GM12875 (cell line): ENCODE data around the gene NXF1.
A peak's percentile ranks its signal among the peaks of the same experiment; 100 is the strongest.
"Not testable (repeated sequence)": the region's sequence is repeated elsewhere in the genome, so short reads cannot be mapped to it uniquely, and the experiment has no call there.

Source experiments
- H3K4me3 ChIP-seq: one replicate; pipeline ENCODE4 v1.5.1; 2011; ENCODE audit warnings: low read depth, low read length, control low read depth
- TF ChIP-seq, protein P1 (sequence below): IDR thresholded peaks from 2 replicates; pipeline ENCODE4 v1.5.1; 2011; ENCODE audit warnings: low read depth, mild to moderate bottlenecking, control low read depth, inconsistent platforms, low read length, moderate library complexity, borderline replicate concordance; ENCODE audit not compliant: insufficient read depth

NXF1 gene

DNA sequence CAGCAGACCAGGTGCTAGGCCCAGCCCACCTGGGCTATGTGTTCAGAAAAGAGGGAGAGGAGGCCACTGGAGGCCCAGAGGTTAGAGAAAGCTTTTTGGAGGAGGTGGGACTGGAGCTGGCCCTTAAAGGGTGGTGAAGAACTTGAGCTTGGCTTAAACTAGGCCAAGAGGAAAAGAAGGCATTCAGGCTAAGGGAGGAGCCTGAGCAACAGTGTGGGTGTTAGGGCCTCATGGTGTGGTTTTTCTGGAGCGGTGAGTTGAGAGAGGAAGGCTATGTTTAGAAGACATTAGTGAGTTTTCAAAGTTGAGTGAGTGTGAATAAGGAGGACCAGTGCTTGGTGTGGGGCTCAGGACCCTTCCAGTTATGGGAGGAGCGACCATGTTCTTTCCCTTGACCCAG lies 27.9 kb downstream of the NXF1 start:
- TF ChIP-seq, protein P1, sequence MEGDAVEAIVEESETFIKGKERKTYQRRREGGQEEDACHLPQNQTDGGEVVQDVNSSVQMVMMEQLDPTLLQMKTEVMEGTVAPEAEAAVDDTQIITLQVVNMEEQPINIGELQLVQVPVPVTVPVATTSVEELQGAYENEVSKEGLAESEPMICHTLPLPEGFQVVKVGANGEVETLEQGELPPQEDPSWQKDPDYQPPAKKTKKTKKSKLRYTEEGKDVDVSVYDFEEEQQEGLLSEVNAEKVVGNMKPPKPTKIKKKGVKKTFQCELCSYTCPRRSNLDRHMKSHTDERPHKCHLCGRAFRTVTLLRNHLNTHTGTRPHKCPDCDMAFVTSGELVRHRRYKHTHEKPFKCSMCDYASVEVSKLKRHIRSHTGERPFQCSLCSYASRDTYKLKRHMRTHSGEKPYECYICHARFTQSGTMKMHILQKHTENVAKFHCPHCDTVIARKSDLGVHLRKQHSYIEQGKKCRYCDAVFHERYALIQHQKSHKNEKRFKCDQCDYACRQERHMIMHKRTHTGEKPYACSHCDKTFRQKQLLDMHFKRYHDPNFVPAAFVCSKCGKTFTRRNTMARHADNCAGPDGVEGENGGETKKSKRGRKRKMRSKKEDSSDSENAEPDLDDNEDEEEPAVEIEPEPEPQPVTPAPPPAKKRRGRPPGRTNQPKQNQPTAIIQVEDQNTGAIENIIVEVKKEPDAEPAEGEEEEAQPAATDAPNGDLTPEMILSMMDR, result no peak
- no peak overlapping the region for H3K4me3 ChIP-seq

DNA sequence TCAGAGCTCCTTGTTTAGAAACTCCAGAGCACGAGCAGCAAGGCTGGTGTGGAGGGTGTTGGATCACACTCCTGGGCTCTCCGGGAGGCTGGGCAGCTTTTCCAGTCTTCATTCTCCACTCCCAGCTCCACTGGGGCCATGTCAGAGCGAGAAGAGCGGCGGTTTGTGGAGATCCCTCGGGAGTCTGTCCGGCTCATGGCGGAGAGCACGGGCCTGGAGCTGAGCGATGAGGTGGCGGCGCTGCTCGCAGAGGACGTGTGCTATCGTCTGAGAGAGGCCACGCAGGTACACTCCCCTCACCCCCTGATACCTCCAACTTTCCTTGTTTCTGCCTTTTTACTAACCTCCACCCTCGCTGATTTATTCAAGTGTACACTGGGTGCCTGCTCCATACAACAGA lies 29.6 kb downstream of the NXF1 start:
- no peak overlapping the region for H3K4me3 ChIP-seq
- TF ChIP-seq, protein P1, result no peak

DNA sequence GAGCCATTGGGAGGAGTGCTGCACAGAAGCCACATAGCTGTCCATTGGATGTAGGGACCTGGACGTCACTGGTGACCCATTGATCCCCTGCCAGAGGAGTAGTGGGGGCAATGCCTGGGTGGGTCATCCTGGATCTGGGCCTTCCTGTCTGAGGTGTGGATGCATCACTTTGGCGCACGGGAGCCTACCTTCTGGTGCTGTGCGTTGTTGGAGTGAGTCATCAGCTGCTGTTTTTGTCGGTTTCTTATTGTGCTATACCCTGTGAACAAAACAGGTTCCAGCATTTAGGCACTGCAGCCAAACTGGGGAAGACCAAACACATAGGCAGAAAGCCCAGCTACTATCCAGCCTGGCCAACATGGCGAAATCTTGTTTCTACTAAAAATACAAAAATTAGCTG lies 30.8 kb downstream of the NXF1 start:
- TF ChIP-seq, protein P1, result no peak
- no peak overlapping the region for H3K4me3 ChIP-seq

DNA sequence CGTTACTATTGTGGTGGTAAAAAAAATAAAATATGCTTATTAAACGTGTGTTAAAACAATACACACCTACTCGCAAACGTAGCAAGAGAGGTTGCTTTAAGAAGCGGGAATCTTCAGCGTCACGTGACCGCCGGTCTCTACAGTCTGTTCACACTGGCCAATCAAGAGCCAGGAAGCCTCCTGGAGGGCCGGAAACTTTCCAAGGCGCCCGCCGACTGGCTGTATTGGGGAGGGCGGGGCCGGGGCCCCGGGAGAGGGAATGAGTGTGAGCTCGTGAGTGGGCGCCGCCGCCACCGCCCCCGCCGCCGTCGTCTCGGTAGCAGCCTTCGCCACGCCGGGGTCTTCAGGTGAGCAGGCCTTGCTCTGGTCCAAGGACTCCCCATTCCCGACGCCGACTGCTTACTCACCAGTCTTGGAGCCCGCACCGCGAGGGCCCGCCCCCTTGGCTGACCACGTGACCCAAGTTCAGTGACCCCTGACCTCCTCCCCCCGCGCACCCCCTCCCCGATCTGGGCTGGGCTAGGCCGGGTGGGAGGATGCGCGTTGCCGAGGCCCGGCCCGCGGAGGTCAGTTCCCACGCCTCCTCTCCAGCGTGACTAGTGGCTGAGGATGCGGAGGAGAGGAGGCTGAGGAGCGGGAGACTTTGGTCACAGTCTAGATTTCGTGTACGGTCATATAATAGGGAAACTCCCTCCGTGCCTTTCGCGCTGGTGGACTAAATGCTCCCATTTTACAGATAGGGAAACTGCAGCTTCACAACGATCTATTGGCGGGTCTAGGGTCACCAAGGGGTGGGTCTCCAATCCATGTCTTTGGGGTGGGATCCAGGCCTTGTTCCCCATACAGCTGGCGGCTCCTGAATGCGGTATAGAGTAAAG lies 33.9 kb downstream of the NXF1 start, which contains the start of gene TAF6L:
Gene TAF6L, plus strand, starts transcription at position 253 of the 878 bp plus-strand sequence. CDS start 4,388 bp downstream, outside the sequence.
- TF ChIP-seq, protein P1, result no peak
- peak within 1 kb of the TSS; percentile 91 for H3K4me3 ChIP-seq

DNA sequence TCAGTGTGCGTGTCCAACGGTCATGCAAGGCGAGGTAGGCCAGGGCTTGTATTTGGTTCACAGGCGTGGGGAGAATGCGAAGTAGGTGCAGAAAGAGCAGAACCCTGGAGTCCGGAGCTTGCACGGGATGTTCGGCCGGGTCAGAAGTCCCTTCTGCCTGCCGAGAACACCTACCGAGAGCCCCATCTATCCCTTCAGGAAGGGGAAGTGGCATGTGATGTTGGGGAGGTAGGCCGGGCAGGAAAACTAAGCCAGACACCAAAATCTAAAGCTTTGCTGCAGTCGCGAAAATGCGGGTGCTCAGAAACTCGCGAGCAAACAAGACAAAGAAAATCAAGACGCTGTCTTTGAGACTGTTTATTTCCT lies 34.5 kb downstream of the NXF1 start:
- H3K4me3 ChIP-seq, result peak overlapping the region; percentile 91
- TF ChIP-seq, protein P1, result no peak

DNA sequence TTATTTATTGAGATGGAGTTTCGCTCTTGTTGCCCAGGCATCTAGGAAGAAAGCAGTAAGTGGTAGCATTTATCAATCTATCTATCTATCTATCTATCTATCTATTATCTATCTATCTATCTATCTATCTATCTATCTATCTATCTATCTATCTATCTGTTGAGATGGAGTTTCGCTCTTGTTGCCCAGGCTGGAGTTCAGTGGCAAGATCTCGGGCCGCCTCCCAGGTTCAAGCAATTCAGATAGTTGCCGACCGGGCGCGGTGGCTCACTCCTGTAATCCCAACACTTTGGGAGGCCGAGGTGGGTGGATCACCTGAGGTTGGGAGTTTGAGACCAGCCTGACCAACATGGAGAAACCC lies 44.4 kb downstream of the NXF1 start:
- not testable (repeated sequence) for H3K4me3 ChIP-seq

DNA sequence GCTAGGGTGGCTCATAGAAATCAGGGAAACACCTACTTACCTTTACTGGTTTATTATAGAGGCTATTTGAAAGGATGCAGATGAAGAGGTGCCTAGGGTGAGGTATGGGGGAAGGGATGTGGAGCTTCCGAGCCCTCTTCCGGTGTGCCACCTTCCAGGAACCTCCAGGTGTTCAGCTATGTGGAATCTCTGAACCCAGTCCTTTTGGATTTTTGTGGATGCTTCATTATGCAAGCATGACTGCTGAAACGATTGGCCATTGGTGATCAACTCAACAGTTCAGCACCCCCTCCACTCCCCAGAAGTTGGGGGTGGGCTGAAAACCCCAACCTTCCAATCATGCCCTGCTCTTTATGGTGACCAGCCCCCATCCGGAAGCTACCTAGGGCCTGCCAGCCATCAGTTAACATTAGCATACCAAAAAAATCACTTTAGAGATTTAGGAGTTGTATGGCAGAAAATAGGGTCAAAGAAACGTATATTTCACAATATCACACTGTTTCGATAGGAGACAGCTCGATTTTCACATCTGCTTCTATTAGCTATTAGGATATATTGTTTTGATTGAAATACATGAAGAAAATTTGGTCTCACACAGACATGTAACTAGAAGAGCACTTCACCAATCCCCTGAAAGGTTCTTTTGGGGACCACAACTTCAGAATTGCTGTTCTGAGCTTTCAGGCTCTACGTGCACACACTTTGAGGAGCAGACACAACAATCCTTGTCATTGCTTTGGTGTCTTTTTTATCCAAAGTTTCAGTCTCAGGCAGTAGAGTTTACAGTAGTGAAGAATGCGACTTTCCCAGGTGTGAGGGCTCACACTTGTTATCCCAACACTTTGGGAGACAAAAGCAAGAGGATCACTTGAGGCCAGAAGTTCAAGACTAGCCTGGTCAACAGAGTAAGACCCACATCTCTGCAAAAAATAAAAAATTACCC lies 47.1 kb downstream of the NXF1 start:
- TF ChIP-seq, protein P1, result no peak
- no peak overlapping the region for H3K4me3 ChIP-seq
